Omental fat pad (tissue), 4 donors: ENCODE results near the gene OR52L1. TPM values are rescaled to one million over a fixed set of nuclear protein-coding genes. Genes with fewer than 3 reads are reported as not detected.
"Not testable (repeated sequence)": the region's sequence is repeated elsewhere in the genome, so short reads cannot be mapped to it uniquely, and the experiment has no call there.

ENCODE experiments used
- ATAC-seq: fragments of 150-250 bp; one replicate; pipeline ENCODE4 v1.9.1; 2016; ENCODE audit warnings: mild to moderate bottlenecking, moderate library complexity; ENCODE audit not compliant: low FRiP score
- DNase-seq: peaks from one replicate; pipeline ENCODE4 v3.0.0-alpha.2; 2019; ENCODE audit warnings: low spot score
- total RNA-seq, 4 donors: library from RNA; depleted of rRNA; stranded (reverse); fragments of >200 nt; gene quantifications; one replicate each; pipeline ENCODE4 v1.1.0, GENCODE V29; 2016
- TF ChIP-seq, protein P1 (sequence below), 3 donors: fragments of 450-650 bp; IDR thresholded peaks; one replicate each; pipeline ENCODE4 v1.5.1; 2016 to 2017; ENCODE audit warnings: antibody characterized with exemption in 3 of 3, mild to moderate bottlenecking in 3 of 3, moderate library complexity in 2 of 3

OR52L1 gene
- total RNA-seq, 4 donors from 2014 or later, result not detected

DNA sequence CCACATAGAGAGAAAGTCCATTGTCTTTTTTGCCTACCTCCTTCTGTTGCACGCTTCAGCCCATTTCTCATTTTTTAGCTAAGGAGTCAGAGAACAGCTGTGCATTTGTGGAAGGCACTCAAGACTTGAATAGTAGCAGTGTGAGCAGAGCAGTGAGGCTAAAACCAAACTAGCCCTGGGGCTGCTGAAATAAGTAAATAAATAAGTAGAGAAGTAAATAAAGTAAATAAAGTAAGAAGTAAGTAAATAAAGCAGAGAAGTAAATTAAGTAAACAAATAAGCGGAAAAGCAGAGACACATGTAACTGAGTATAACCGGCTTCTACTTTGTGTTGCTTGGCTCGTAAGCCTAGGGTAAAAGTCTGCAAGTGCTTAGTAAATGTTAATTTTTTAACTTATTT lies 2.4 kb upstream of the OR52L1 start:
- DNase-seq, result no peak
- no peak for ATAC-seq
- TF ChIP-seq, protein P1, sequence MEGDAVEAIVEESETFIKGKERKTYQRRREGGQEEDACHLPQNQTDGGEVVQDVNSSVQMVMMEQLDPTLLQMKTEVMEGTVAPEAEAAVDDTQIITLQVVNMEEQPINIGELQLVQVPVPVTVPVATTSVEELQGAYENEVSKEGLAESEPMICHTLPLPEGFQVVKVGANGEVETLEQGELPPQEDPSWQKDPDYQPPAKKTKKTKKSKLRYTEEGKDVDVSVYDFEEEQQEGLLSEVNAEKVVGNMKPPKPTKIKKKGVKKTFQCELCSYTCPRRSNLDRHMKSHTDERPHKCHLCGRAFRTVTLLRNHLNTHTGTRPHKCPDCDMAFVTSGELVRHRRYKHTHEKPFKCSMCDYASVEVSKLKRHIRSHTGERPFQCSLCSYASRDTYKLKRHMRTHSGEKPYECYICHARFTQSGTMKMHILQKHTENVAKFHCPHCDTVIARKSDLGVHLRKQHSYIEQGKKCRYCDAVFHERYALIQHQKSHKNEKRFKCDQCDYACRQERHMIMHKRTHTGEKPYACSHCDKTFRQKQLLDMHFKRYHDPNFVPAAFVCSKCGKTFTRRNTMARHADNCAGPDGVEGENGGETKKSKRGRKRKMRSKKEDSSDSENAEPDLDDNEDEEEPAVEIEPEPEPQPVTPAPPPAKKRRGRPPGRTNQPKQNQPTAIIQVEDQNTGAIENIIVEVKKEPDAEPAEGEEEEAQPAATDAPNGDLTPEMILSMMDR (IDR thresholded peaks at IDR 0.05), result no peak

DNA sequence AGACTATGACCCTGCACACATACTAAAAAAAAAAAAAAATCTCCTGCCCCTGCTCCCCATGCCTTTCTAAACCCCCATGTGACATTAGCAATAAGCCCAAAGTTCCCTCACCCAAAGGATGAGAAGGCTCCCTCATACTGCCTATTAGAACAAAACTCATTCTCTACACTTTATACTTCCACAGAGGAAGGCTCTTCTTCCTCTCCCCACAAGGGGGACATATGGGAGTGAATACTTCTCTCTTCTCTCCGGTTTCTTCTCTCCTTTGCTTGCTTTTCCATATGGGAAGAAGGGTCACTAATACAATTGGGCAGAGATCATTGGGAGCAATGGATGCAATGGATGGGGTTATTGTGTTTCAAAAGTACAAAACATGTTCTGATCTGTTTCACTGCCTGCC lies 3.3 kb downstream of the OR52L1 start:
- ATAC-seq (no peak), DNase-seq (no peak)
- TF ChIP-seq, protein P1 (IDR thresholded peaks at IDR 0.05), result no peak

DNA sequence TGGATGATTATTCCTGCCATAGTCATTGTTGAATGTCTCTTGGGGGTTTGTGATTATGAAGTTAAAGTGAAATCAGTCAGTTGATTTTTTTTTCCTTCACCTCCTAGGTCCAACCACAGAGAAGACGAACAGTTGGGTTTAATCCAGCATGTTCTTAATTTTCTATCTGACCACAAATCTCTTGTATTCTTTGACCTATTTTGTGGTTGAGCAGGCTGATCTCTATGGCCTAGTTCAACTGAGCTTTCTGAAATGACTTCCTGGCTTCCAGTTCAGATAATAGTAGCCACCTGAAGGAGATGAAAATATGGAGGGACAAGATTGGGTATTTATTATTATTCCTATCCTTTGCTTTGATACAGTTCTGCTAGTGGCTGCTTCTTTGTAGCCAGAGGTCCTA lies 13.3 kb downstream of the OR52L1 start:
- DNase-seq (no peak), ATAC-seq (no peak)
- TF ChIP-seq, protein P1 (IDR thresholded peaks at IDR 0.05), result no peak

DNA sequence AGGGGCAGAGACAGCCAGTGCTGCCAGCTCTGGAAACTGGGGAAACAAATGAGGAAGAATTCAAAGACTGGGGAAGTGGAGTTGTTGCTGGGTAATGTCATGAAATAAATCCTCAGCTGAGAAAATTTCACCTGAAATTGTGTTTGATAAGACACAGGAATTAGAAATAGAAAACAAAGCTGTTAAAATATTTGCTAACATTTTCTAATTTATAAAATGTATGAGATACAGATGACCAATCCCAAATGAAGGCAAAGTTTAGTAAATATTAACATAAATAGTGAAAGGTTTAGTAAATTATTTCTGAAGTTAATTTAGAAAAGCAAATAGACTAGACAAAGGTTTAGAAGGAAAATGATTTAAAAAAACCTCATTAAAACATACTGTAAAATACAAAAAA lies 18.4 kb downstream of the OR52L1 start, which contains the start of gene OR56A5:
OR56A5 (minus strand) TSS at position 101 of the 400 bp plus-strand sequence; CDS start at position 101, 0 bp downstream.
- ATAC-seq (no peak), DNase-seq (no peak)
- TF ChIP-seq, protein P1 (IDR thresholded peaks at IDR 0.05), result no peak

DNA sequence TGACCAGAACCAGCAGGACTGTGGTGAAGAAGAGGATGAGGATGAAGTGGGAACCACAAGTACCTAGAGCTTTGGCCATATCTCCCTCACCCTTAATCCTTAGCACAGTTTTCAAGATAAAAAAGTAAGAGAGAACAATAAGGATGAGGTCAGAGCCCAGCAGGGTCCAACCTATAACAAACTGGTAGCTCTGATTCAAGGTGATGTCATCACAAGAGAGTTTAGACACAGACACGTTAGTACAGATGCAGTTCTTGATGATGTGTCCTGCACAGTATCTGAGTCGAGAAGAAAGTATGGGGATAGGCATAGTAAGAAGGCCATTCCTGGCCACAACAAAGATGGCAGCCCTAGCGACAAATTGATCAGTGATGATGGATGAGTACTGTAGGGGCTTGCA lies 19.1 kb downstream of the OR52L1 start:
- TF ChIP-seq, protein P1 (IDR thresholded peaks at IDR 0.05), result no peak
- no peak for DNase-seq

DNA sequence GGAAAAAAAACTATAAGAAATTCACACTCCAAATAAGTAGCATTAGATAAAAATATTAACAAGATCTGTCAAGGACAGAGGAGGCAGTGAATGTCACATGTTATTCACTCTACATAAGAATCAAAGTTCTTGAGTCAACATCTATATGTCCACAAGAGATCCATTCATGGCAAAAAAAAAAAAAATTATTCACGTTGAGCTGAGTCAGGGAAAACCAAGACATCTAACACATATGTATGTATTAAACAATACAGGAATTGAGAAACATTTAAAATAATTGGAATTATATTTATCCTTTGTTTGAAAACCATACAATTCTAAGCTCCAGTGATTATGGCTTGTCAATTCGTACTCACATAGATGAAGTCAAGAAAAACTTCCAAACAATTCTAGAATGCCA lies 19.8 kb downstream of the OR52L1 start:
- ATAC-seq (no peak), DNase-seq (no peak)
- TF ChIP-seq, protein P1 (IDR thresholded peaks at IDR 0.05), result no peak

More for the DNA sequence above, 19.1 kb downstream of the OR52L1 start:
- no peak for ATAC-seq

DNA sequence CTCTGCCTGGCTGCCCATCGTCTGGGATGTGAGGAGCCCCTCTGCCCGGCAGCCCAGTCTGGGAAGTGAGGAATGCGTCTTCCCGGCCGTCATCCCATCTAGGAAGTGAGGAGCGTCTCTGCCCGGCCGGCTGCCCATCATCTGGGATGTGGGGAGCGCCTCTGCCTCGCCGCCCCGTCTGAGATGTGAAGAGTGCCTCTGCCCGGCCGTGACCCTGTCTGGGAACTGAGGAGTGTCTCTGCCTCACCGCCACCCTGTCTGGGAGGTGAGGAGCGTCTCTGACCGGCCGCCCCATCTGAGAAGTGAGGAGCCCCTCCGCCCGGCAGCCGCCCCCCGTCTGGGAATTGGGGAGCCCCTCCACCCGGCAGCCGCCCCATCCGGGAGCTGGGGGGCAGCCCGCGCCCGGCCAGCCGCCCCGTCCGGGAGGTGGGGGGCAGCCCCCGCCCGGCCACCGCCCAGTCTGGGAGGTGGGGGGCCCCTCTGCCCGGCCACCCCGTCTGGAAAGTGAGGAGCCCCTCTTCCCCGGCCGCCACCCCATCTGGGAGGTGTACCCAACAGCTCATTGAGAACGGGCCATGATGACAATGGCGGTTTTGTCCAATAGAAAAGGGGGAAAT lies 26.0 kb downstream of the OR52L1 start:
- not testable (repeated sequence) for DNase-seq, ATAC-seq
